ENCODE data around the gene CC2D1A. TPM values are rescaled to one million over a fixed set of nuclear protein-coding genes. Genes with fewer than 3 reads are reported as not detected.

Gene CC2D1A
- polyA plus RNA-seq, 2 donors: 34.0 to 58.9 TPM

GRCh38 chr19:13930402-13930801, 24.4 kb downstream of the CC2D1A start:
- no peaks in the 10 kb centered on the region for H3K27me3 ChIP-seq (ENCODE audit: control insufficient read depth in 1 of 2, insufficient read depth in 2 of 2, low read length in 2 of 2)
- WGBS, 2 donors: 85 to 86% methylated on average over 14 to 17 of the region's 17 CpGs
- no peak overlapping the region for H3K4me3 ChIP-seq (ENCODE audit: low read depth in 1 of 2, low read length in 2 of 2)
- H3K4me1 ChIP-seq (ENCODE audit: control insufficient read depth in 2 of 2, insufficient read depth in 2 of 2, low read length in 1 of 2): peaks cover 0 to 4% of the 10 kb centered on the region in 2 donors
- H3K9me3 ChIP-seq (ENCODE audit: control insufficient read depth in 2 of 2, insufficient read depth in 1 of 2, low read depth in 1 of 2, low read length in 1 of 2): peaks cover 0 to 5% of the 10 kb centered on the region in 2 donors
- peaks cover 10 to 34% of the 10 kb centered on the region in 2 donors for H3K36me3 ChIP-seq (ENCODE audit: control insufficient read depth in 2 of 2, insufficient read depth in 2 of 2, low read length in 1 of 2)
- no peak overlapping the region for H3K27ac ChIP-seq (ENCODE audit: low read depth in 2 of 2, low read length in 1 of 2)

GRCh38 chr19:13931391-13932148, 25.6 kb downstream of the CC2D1A start:
- Histone ChIP-seq H3K4me1 (ENCODE audit: control insufficient read depth in 2 of 2, insufficient read depth in 2 of 2, low read length in 1 of 2) (peaks cover 0 to 4% of the 10 kb centered on the region in 2 donors), H3K36me3 (ENCODE audit: control insufficient read depth in 2 of 2, insufficient read depth in 2 of 2, low read length in 1 of 2) (peaks cover 6 to 29% of the 10 kb centered on the region in 2 donors), H3K27ac (ENCODE audit: low read depth in 2 of 2, low read length in 1 of 2) (no peak overlapping the region), H3K4me3 (ENCODE audit: low read depth in 1 of 2, low read length in 2 of 2) (no peak overlapping the region), H3K27me3 (ENCODE audit: control insufficient read depth in 1 of 2, insufficient read depth in 2 of 2, low read length in 2 of 2) (no peaks in the 10 kb centered on the region), H3K9me3 (ENCODE audit: control insufficient read depth in 2 of 2, insufficient read depth in 1 of 2, low read depth in 1 of 2, low read length in 1 of 2) (peaks cover 0 to 5% of the 10 kb centered on the region in 2 donors)
- 79 to 83% methylated on average over 29 to 30 of the region's 30 CpGs for WGBS, 2 donors

- Histone ChIP-seq H3K4me3 (ENCODE audit: low read depth in 1 of 2, low read length in 2 of 2) (no peak overlapping the region), H3K27me3 (ENCODE audit: control insufficient read depth in 1 of 2, insufficient read depth in 2 of 2, low read length in 2 of 2) (no peaks in the 10 kb centered on the region), H3K9me3 (ENCODE audit: control insufficient read depth in 2 of 2, insufficient read depth in 1 of 2, low read depth in 1 of 2, low read length in 1 of 2) (peaks cover 0 to 5% of the 10 kb centered on the region in 2 donors), H3K4me1 (ENCODE audit: control insufficient read depth in 2 of 2, insufficient read depth in 2 of 2, low read length in 1 of 2) (peaks cover 0 to 4% of the 10 kb centered on the region in 2 donors), H3K36me3 (ENCODE audit: control insufficient read depth in 2 of 2, insufficient read depth in 2 of 2, low read length in 1 of 2) (peaks cover 5 to 23% of the 10 kb centered on the region in 2 donors), H3K27ac (ENCODE audit: low read depth in 2 of 2, low read length in 1 of 2) (no peak overlapping the region)
- WGBS, 2 donors: 82 to 88% methylated on average over 6 of the region's 6 CpGs
These were observed 26.2 kb downstream of the CC2D1A start for GRCh38 chr19:13932149-13932637.

- whole genome bisulfite sequencing, 2 donors: 83 to 88% methylated on average over 41 to 42 of the region's 42 CpGs
- H3K9me3 ChIP-seq (ENCODE audit: control insufficient read depth in 2 of 2, insufficient read depth in 1 of 2, low read depth in 1 of 2, low read length in 1 of 2): peaks cover 0 to 5% of the 10 kb centered on the region in 2 donors
- peaks cover 0 to 8% of the 10 kb centered on the region in 2 donors for H3K4me1 ChIP-seq (ENCODE audit: control insufficient read depth in 2 of 2, insufficient read depth in 2 of 2, low read length in 1 of 2)
- H3K27me3 ChIP-seq (ENCODE audit: control insufficient read depth in 1 of 2, insufficient read depth in 2 of 2, low read length in 2 of 2): no peaks in the 10 kb centered on the region
- peaks cover 5 to 19% of the 10 kb centered on the region in 2 donors for H3K36me3 ChIP-seq (ENCODE audit: control insufficient read depth in 2 of 2, insufficient read depth in 2 of 2, low read length in 1 of 2)
- no peak overlapping the region for H3K4me3 ChIP-seq (ENCODE audit: low read depth in 1 of 2, low read length in 2 of 2)
- no peak overlapping the region for H3K27ac ChIP-seq (ENCODE audit: low read depth in 2 of 2, low read length in 1 of 2)
These were observed 27.0 kb downstream of the CC2D1A start for GRCh38 chr19:13932911-13933393.

GRCh38 chr19:13934785-13935109, 28.7 kb downstream of the CC2D1A start:
- H3K4me3 ChIP-seq (ENCODE audit: low read depth in 1 of 2, low read length in 2 of 2): no peak overlapping the region
- peaks cover 5 to 11% of the 10 kb centered on the region in 2 donors for H3K36me3 ChIP-seq (ENCODE audit: control insufficient read depth in 2 of 2, insufficient read depth in 2 of 2, low read length in 1 of 2)
- H3K27me3 ChIP-seq (ENCODE audit: control insufficient read depth in 1 of 2, insufficient read depth in 2 of 2, low read length in 2 of 2): no peaks in the 10 kb centered on the region
- 92 to 95% methylated on average over 2 of the region's 2 CpGs for WGBS, 2 donors
- peaks cover 0 to 5% of the 10 kb centered on the region in 2 donors for H3K9me3 ChIP-seq (ENCODE audit: control insufficient read depth in 2 of 2, insufficient read depth in 1 of 2, low read depth in 1 of 2, low read length in 1 of 2)
- H3K27ac ChIP-seq (ENCODE audit: low read depth in 2 of 2, low read length in 1 of 2): no peak overlapping the region
- peaks cover 0 to 8% of the 10 kb centered on the region in 2 donors for H3K4me1 ChIP-seq (ENCODE audit: control insufficient read depth in 2 of 2, insufficient read depth in 2 of 2, low read length in 1 of 2)

GRCh38 chr19:13935765-13936510, 29.9 kb downstream of the CC2D1A start:
- H3K9me3 ChIP-seq (ENCODE audit: control insufficient read depth in 2 of 2, insufficient read depth in 1 of 2, low read depth in 1 of 2, low read length in 1 of 2): peaks cover 0 to 5% of the 10 kb centered on the region in 2 donors
- H3K27me3 ChIP-seq (ENCODE audit: control insufficient read depth in 1 of 2, insufficient read depth in 2 of 2, low read length in 2 of 2): no peaks in the 10 kb centered on the region
- H3K36me3 ChIP-seq (ENCODE audit: control insufficient read depth in 2 of 2, insufficient read depth in 2 of 2, low read length in 1 of 2): peaks cover 3 to 5% of the 10 kb centered on the region in 2 donors
- WGBS, 2 donors: 68 to 78% methylated on average over 22 of the region's 22 CpGs
- H3K27ac ChIP-seq (ENCODE audit: low read depth in 2 of 2, low read length in 1 of 2): no peak overlapping the region
- H3K4me1 ChIP-seq (ENCODE audit: control insufficient read depth in 2 of 2, insufficient read depth in 2 of 2, low read length in 1 of 2): peaks cover 0 to 8% of the 10 kb centered on the region in 2 donors
- no peak overlapping the region for H3K4me3 ChIP-seq (ENCODE audit: low read depth in 1 of 2, low read length in 2 of 2)

GRCh38 chr19:13937479-13938300, 31.7 kb downstream of the CC2D1A start:
- Histone ChIP-seq H3K36me3 (ENCODE audit: control insufficient read depth in 2 of 2, insufficient read depth in 2 of 2, low read length in 1 of 2) (no peaks in the 10 kb centered on the region), H3K27me3 (ENCODE audit: control insufficient read depth in 1 of 2, insufficient read depth in 2 of 2, low read length in 2 of 2) (no peaks in the 10 kb centered on the region), H3K4me1 (ENCODE audit: control insufficient read depth in 2 of 2, insufficient read depth in 2 of 2, low read length in 1 of 2) (peaks cover 0 to 8% of the 10 kb centered on the region in 2 donors), H3K9me3 (ENCODE audit: control insufficient read depth in 2 of 2, insufficient read depth in 1 of 2, low read depth in 1 of 2, low read length in 1 of 2) (peaks cover 0 to 5% of the 10 kb centered on the region in 2 donors), H3K4me3 (ENCODE audit: low read depth in 1 of 2, low read length in 2 of 2) (no peak overlapping the region), H3K27ac (ENCODE audit: low read depth in 2 of 2, low read length in 1 of 2) (no peak overlapping the region)
- WGBS, 2 donors: 14 to 18% methylated on average over 27 to 29 of the region's 29 CpGs

- Histone ChIP-seq H3K9me3 (ENCODE audit: control insufficient read depth in 2 of 2, insufficient read depth in 1 of 2, low read depth in 1 of 2, low read length in 1 of 2) (peaks cover 0 to 5% of the 10 kb centered on the region in 2 donors), H3K27ac (ENCODE audit: low read depth in 2 of 2, low read length in 1 of 2) (no peak within 1 kb of the TSS), H3K4me3 (ENCODE audit: low read depth in 1 of 2, low read length in 2 of 2) (no peak within 1 kb of the TSS), H3K36me3 (ENCODE audit: control insufficient read depth in 2 of 2, insufficient read depth in 2 of 2, low read length in 1 of 2) (no peaks in the 10 kb centered on the region), H3K27me3 (ENCODE audit: control insufficient read depth in 1 of 2, insufficient read depth in 2 of 2, low read length in 2 of 2) (no peaks in the 10 kb centered on the region), H3K4me1 (ENCODE audit: control insufficient read depth in 2 of 2, insufficient read depth in 2 of 2, low read length in 1 of 2) (peaks cover 0 to 8% of the 10 kb centered on the region in 2 donors)
- 21 to 29% methylated on average over 20 to 21 of the region's 21 CpGs for WGBS, 2 donors
These were observed 32.5 kb downstream of the CC2D1A start, which contains the start of gene PODNL1 for GRCh38 chr19:13938301-13939064. Gene PODNL1, minus strand, starts transcription at chr19:13938417. Its CDS starts 236 bp downstream, at chr19:13938181.

Data from esophagus (tissue), 2 donors.